GM12878 (cell line): ENCODE data around the gene NAGA. TPM values are rescaled to one million over a fixed set of nuclear protein-coding genes. Genes with fewer than 3 reads are reported as not detected.

Experiments used
- BCL3 ChIP-seq: IDR thresholded peaks from 2 replicates; pipeline ENCODE4 v1.6.1; 2011; ENCODE audit warnings: borderline replicate concordance, low read depth, mild to moderate bottlenecking, moderate library complexity, low read length; ENCODE audit not compliant: insufficient read depth, poor library complexity, severe bottlenecking
- ESRRA ChIP-seq: IDR thresholded peaks from 2 replicates; pipeline ENCODE4 v1.6.1; 2012; ENCODE audit warnings: mild to moderate bottlenecking, low read length, improper control_type of control experiment
- MYC ChIP-seq: IDR thresholded peaks from 2 replicates; pipeline ENCODE4 v1.6.1; 2011; ENCODE audit warnings: mild to moderate bottlenecking, low read length, moderate library complexity, inconsistent platforms; ENCODE audit not compliant: insufficient read depth, insufficient replicate concordance, insufficient read length, severe bottlenecking
- SIN3A ChIP-seq: IDR thresholded peaks from 2 replicates; pipeline ENCODE4 v1.6.1; 2012; ENCODE audit warnings: low read depth, low read length, improper control_type of control experiment
- ZBTB33 ChIP-seq: fragments of 450-650 bp; IDR thresholded peaks from 2 replicates; pipeline ENCODE4 v1.6.1; 2017; ENCODE audit warnings: mild to moderate bottlenecking
- ZNF687 ChIP-seq: fragments of 450-650 bp; IDR thresholded peaks from 2 replicates; pipeline ENCODE4 v1.6.1; 2017; ENCODE audit warnings: mild to moderate bottlenecking, moderate library complexity
- polyA plus RNA-seq, 11 experiments: library from polyadenylated mRNA; depleted of rRNA in 4 of 11; unstranded in 6 of 11; stranded (reverse) in 5 of 11; fragments of >200 nt; fragmentation: Nextera tagmentation in 4 of 11; fragmentation: Illumina TruSeq in 1 of 11; extraction: Ambion mirVana in 4 of 11; extraction: Trizol in 1 of 11; gene quantifications; 1 replicate in 1 of 11; 2 replicates in 10 of 11; pipeline versions ENCODE4 v1.2.1 to v1.2.3, GENCODE V29; 2011 to 2016; ENCODE audit warnings: inconsistent platforms in 2 of 11, missing spikeins in 2 of 11, low read depth in 1 of 11
- total RNA-seq, 4 experiments: library from RNA; depleted of rRNA in 3 of 4; stranded (reverse); fragments of >200 nt in 3 of 4; fragmentation: Illumina TruSeq in 1 of 4; extraction: Trizol in 1 of 4; gene quantifications; 2 replicates each; pipeline versions ENCODE4 v1.2.1 to v1.2.3, GENCODE V29; 2013 to 2021

NAGA gene
- total and polyA plus RNA-seq, 10 of the 15 experiments (the other 5 are each of a cell fraction or from before 2014, with no cell fraction given) = 9.3 to 46.0 (median 33.2) TPM

GRCh38 chr22:42111798-42112197, 41.2 kb upstream of the NAGA start (continued):
- no peak for TF ChIP-seq ZNF687
- TF ChIP-seq BCL3 = no peak
- no peak for TF ChIP-seq ESRRA
- TF ChIP-seq SIN3A = no peak
- no peak for TF ChIP-seq MYC
- no peak for TF ChIP-seq ZBTB33
